Psoas muscle (tissue), 8 donors: ENCODE data around the gene GALNT10. TPM values are rescaled to one million over a fixed set of nuclear protein-coding genes. Genes with fewer than 3 reads are reported as not detected.
A peak's percentile ranks its signal among the peaks of the same experiment; 100 is the strongest.

Experiments used
- ATAC-seq, 4 donors: fragments of 200-7000 bp; cut with Tn5 transposase; one replicate each; pipeline ENCODE4 v1.9.1; 2020; ENCODE audit warnings: moderate library complexity in 3 of 4, mild to moderate bottlenecking in 2 of 4
- DNase-seq, 2 donors: peaks; one replicate each; pipeline ENCODE4 v3.0.0-alpha.2; 2020
- H3K27ac ChIP-seq: fragments of 200-600 bp; one replicate; pipeline ENCODE4 v1.8.0; 2022
- H3K27me3 ChIP-seq, 3 donors: fragments of 200-600 bp in 1 of 3; one replicate each; pipeline versions ENCODE4 v1.6.1 to v1.8.0; 2013 to 2022; ENCODE audit warnings: low read length in 2 of 3, mild to moderate bottlenecking in 2 of 3, moderate library complexity in 1 of 3; ENCODE audit not compliant: insufficient read depth in 3 of 3
- H3K36me3 ChIP-seq, 2 donors: fragments of 200-600 bp in 1 of 2; one replicate each; pipeline versions ENCODE4 v1.6.1 to v1.8.0; 2013 to 2022; ENCODE audit warnings: low read depth in 1 of 2, mild to moderate bottlenecking in 1 of 2, moderate library complexity in 1 of 2; ENCODE audit not compliant: insufficient read depth in 1 of 2
- H3K4me1 ChIP-seq: fragments of 200-600 bp; one replicate; pipeline ENCODE4 v1.8.0; 2022
- H3K4me3 ChIP-seq: fragments of 200-600 bp; one replicate; pipeline ENCODE4 v1.8.0; 2022; ENCODE audit warnings: mild to moderate bottlenecking
- H3K9me3 ChIP-seq: fragments of 200-600 bp; one replicate; pipeline ENCODE4 v1.8.0; 2022
- CTCF ChIP-seq: fragments of 200-600 bp; IDR thresholded peaks from one replicate; pipeline ENCODE4 v1.8.0; 2022; ENCODE audit warnings: antibody characterized with exemption
- WGBS, 3 donors: extraction: QIAGEN DNeasy Blood & Tissue Kit; methylation state at CpG; one replicate each; pipeline versions ENCODE4 v1.1.6 to v1.1.7; 2013; 5-methylcytosine and 5-hydroxymethylcytosine counted together
- intact Hi-C, 2 donors: fragments of 100-400 bp; cut with DNase I; formaldehyde crosslinking; loops; one replicate each; pipeline versions ENCODE4 v1.11.0 to v1.14.2; 2022
- polyA plus RNA-seq, 3 donors: library from polyadenylated mRNA; stranded (reverse); fragments of 200-250 nt; gene quantifications; one replicate each; pipeline ENCODE4 v1.2.3, GENCODE V29; 2013
- total RNA-seq, 4 donors: library from RNA; stranded (reverse); fragmentation: NEBNext Ultra II Directional in 2 of 4; extraction: Animal tissue kit (Norgen Biotek cat#: 25700) in 2 of 4; gene quantifications; one replicate each; pipeline versions ENCODE4 v1.2.1 to v1.2.4, GENCODE V29; 2021 to 2023
- donor health status: healthy with polysubstance abuse.
- donor health status: DM: no; HTN: no; CAD: no; lungs with moderate emphysema.
- donor health status: Bipolar disorder and iron deficiency.
- donor health status: healthy.
- donor health status: DM: yes; HTN: yes; CAD: no.
- donor health status: DM: no; HTN: no; CAD: no.
- donor health status: DM: no; HTN: no; CAD: no.
- donor health status: DM: yes; HTN: yes; CAD: no.

The GALNT10 gene
- total and polyA plus RNA-seq, 7 donors: 4.2 to 9.9 (median 6.8) TPM

- intact Hi-C loops: no loop called here
- no peak overlapping the region for H3K27ac ChIP-seq
- H3K4me3 ChIP-seq: no peak overlapping the region
- H3K9me3 ChIP-seq: no peaks in the 10 kb centered on the region
- no peaks in the 10 kb centered on the region for H3K27me3 ChIP-seq
- no peak for TF ChIP-seq CTCF
- peaks cover 0 to 3% of the 10 kb centered on the region in 2 donors for H3K36me3 ChIP-seq
- no peaks in the 10 kb centered on the region for H3K4me1 ChIP-seq
- DNase-seq (no peak), ATAC-seq (peak in 1 of 4 donors; percentile 47)
Measured at GRCh38 chr5:154220625-154221024, 30.1 kb downstream of the GALNT10 start.

- peak in 1 of 2 donors; percentile 25 for DNase-seq
- no peaks in the 10 kb centered on the region for H3K27me3 ChIP-seq
- H3K27ac ChIP-seq: no peak overlapping the region
- peaks cover 0 to 3% of the 10 kb centered on the region in 2 donors for H3K36me3 ChIP-seq
- no peak overlapping the region for H3K4me3 ChIP-seq
- H3K9me3 ChIP-seq: no peaks in the 10 kb centered on the region
- WGBS, 3 donors: 69 to 76% (median 74%) methylated on average over 8 of the region's 8 CpGs
- intact Hi-C loops: no loop called here
- no peaks in the 10 kb centered on the region for H3K4me1 ChIP-seq
- TF ChIP-seq CTCF: no peak
- peak in 1 of 4 donors; percentile 36 for ATAC-seq
Measured at GRCh38 chr5:154221371-154221896, 30.9 kb downstream of the GALNT10 start.

GRCh38 chr5:154222414-154222813 lies 31.9 kb downstream of the GALNT10 start:
- ATAC-seq (no peak), DNase-seq (no peak)
- intact Hi-C loops: no loop called here
- no peak overlapping the region for H3K27ac ChIP-seq
- peaks cover 6% of the 10 kb centered on the region for H3K9me3 ChIP-seq
- peaks cover 0 to 3% of the 10 kb centered on the region in 2 donors for H3K36me3 ChIP-seq
- no peak overlapping the region for H3K4me3 ChIP-seq
- WGBS, 3 donors: 92 to 97% (median 95%) methylated on average over 2 of the region's 2 CpGs
- no peaks in the 10 kb centered on the region for H3K4me1 ChIP-seq
- no peak for TF ChIP-seq CTCF
- no peaks in the 10 kb centered on the region for H3K27me3 ChIP-seq

- H3K4me1 ChIP-seq: no peaks in the 10 kb centered on the region
- ATAC-seq (no peak), DNase-seq (no peak)
- peaks cover 9% of the 10 kb centered on the region for H3K9me3 ChIP-seq
- H3K36me3 ChIP-seq: peaks cover 0 to 3% of the 10 kb centered on the region in 2 donors
- intact Hi-C loops: no loop called here
- H3K27ac ChIP-seq: no peak overlapping the region
- H3K27me3 ChIP-seq: no peaks in the 10 kb centered on the region
- H3K4me3 ChIP-seq: no peak overlapping the region
- WGBS, 3 donors: 52 to 72% (median 70%) methylated on average over 3 of the region's 3 CpGs
- TF ChIP-seq CTCF: no peak
Measured at GRCh38 chr5:154223320-154223719, 32.8 kb downstream of the GALNT10 start.

- ATAC-seq: no peak
- intact Hi-C loops: no loop called here
- H3K27me3 ChIP-seq: no peaks in the 10 kb centered on the region
- H3K9me3 ChIP-seq: peaks cover 9% of the 10 kb centered on the region
- no peaks in the 10 kb centered on the region for H3K36me3 ChIP-seq
- no peak overlapping the region for H3K27ac ChIP-seq
- no peak overlapping the region for H3K4me3 ChIP-seq
- H3K4me1 ChIP-seq: no peaks in the 10 kb centered on the region
- no peak for DNase-seq
- TF ChIP-seq CTCF: no peak
- WGBS, 3 donors: 75 to 95% (median 76%) methylated on average over 2 of the region's 2 CpGs
Measured at GRCh38 chr5:154227090-154227489, 36.6 kb downstream of the GALNT10 start.
